ENCODE measurements around the gene ATP6V1G1. TPM values are rescaled to one million over a fixed set of nuclear protein-coding genes. Genes with fewer than 3 reads are reported as not detected.
A peak's percentile ranks its signal among the peaks of the same experiment; 100 is the strongest.

Gene ATP6V1G1
- total and polyA plus RNA-seq, 7 experiments from 2014 or later: 86.2 to 372 (median 133) TPM

DNA sequence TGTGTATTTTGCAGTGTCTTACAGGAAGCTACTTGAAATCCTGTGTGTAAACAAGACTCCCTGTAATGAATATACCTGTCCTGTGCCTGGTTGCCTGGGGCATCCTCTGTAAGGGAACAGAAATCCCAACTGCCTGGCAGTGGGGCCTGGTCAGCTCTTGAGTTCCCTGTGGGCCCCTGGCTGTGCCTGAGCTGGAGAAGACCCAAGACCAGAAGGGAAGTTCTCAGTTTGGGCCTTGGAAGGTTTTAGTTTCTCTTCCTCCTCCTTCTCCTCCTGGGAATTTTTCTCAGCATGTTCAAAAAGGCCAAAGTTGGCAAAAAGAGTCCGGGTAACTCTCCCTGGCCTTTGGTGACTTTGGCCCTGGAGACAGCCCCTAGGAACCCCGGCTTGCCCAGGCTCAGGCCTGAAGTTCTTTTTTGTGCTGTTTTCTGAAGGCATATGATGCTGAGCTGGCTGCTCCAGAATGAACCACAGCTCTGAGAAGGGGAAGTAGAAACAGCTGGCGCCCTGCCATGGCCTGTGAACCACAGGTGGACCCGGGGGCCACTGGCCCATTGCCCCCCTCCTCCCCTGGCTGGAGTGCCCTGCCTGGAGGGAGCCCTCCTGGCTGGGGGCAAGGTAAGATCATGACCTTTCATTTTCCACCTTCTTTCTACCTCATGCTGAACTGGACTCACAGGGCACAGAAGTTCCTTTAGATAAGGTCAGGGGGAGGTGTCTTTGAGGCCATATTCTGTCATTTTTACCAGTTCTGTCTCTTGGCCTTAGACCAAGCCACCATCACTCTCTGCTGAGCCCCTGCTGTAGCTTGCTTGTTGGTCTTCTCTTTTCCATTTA is 29.3 kb downstream of the ATP6V1G1 start:
- no peak overlapping the region for H3K4me3 ChIP-seq (ENCODE audit: low read length)
- Mint-ChIP-seq H3K4me3 (peak overlapping the region; percentile 25 to 78 (median 64)), H3K4me1 (peaks cover 38 to 72% (median 64%) of the 10 kb centered on the region in 7 donors), H3K9me3 (no peaks in the 10 kb centered on the region), H3K27ac (peak overlapping the region; percentile 83 to 95 (median 94)), H3K27me3 (no peaks in the 10 kb centered on the region), H3K36me3 (peaks cover 7 to 41% (median 26%) of the 10 kb centered on the region in 5 donors)
- H3K36me3 ChIP-seq (ENCODE audit: control insufficient read depth in 2 of 3, insufficient read depth in 3 of 3, low read length in 3 of 3): peaks cover 0 to 24% (median 4%) of the 10 kb centered on the region in 3 experiments
- DNase-seq (peak in 1 of 9 donors; percentile 32), ATAC-seq (peak; percentile 74)
- intact Hi-C loops (cut with micrococcal nuclease): no loop called here
- H3K9me3 ChIP-seq (ENCODE audit: control insufficient read depth in 2 of 3, low read length in 3 of 3): no peaks in the 10 kb centered on the region
- no peaks in the 10 kb centered on the region for H3K27me3 ChIP-seq (ENCODE audit: control insufficient read depth in 2 of 2, insufficient read depth in 2 of 2, low read length in 2 of 2)
- ChIA-PET POLR2A (interaction anchor here (0.7 to 20.3 kb wide), 5 partner anchors 8 to 227 kb away, joined by 3 to 329 read pairs (median 3); partner anchors contain the start of gene ATP6V1G1), CTCF (interaction anchor here (0.6 to 2.0 kb wide), 2 partner anchors 24 to 30 kb away, joined by 3 to 10 read pairs; partner anchors contain the start of gene ATP6V1G1)
- peaks cover 13 to 27% of the 10 kb centered on the region in 2 donors for H3K4me1 ChIP-seq (ENCODE audit: control insufficient read depth in 2 of 2, insufficient read depth in 2 of 2, low read length in 2 of 2)
- peak overlapping the region; percentile 58 for H3K27ac ChIP-seq (ENCODE audit: low read depth, low read length)

- Mint-ChIP-seq H3K9me3 (no peaks in the 10 kb centered on the region), H3K27me3 (no peaks in the 10 kb centered on the region), H3K27ac (peak overlapping the region; percentile 86 to 96 (median 90)), H3K4me3 (peak overlapping the region; percentile 75 to 94 (median 84)), H3K36me3 (peaks cover 7 to 44% (median 35%) of the 10 kb centered on the region in 5 donors), H3K4me1 (peaks cover 21 to 50% (median 43%) of the 10 kb centered on the region in 7 donors)
- Histone ChIP-seq H3K27me3 (ENCODE audit: control insufficient read depth in 2 of 2, insufficient read depth in 2 of 2, low read length in 2 of 2) (no peaks in the 10 kb centered on the region), H3K36me3 (ENCODE audit: control insufficient read depth in 2 of 3, insufficient read depth in 3 of 3, low read length in 3 of 3) (peaks cover 0 to 31% (median 4%) of the 10 kb centered on the region in 3 experiments), H3K9me3 (ENCODE audit: control insufficient read depth in 2 of 3, low read length in 3 of 3) (no peaks in the 10 kb centered on the region), H3K4me3 (ENCODE audit: low read length) (peak overlapping the region; percentile 25), H3K27ac (ENCODE audit: low read depth, low read length) (peak overlapping the region; percentile 66), H3K4me1 (ENCODE audit: control insufficient read depth in 2 of 2, insufficient read depth in 2 of 2, low read length in 2 of 2) (peaks cover 2 to 9% of the 10 kb centered on the region in 2 donors)
- intact Hi-C loops (cut with micrococcal nuclease): no loop called here
- ChIA-PET POLR2A (interaction anchor here (0.5 to 20.3 kb wide), 6 partner anchors 16 to 298 kb away, joined by 3 to 329 read pairs (median 4); partner anchors contain the start of gene ATP6V1G1), CTCF (interaction anchor here (1.1 to 2.3 kb wide), 4 partner anchors 9 to 34 kb away, joined by 3 to 13 read pairs (median 8); no protein-coding TSS in a partner anchor)
- DNase-seq: peak in 5 of 9 donors; percentile 17 to 59 (median 35)
- ATAC-seq: peak; percentile 58
Measured at GRCh38 chr9:114619191-114619761, 31.7 kb downstream of the ATP6V1G1 start.

DNA sequence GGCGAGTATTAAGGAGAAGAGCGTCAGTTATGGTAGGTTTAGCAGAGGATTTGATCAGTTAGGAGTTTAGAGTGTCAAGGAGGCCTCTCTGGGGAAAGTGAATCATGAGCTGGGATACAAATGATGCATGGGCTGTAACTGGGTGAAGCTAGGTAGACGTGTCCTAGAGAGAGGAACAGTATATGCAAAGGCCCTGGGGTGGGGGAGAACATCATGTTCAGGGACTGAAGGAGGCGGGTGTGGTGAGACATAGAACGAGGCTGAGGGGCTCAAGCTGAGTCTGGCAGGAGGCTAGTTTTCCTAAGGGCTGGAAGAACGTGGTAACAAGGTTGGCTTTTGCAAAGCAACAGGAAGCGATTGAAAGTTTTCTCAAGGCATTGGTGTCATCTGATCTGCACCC is 34.0 kb downstream of the ATP6V1G1 start:
- peaks cover 0 to 43% (median 4%) of the 10 kb centered on the region in 3 experiments for H3K36me3 ChIP-seq (ENCODE audit: control insufficient read depth in 2 of 3, insufficient read depth in 3 of 3, low read length in 3 of 3)
- Mint-ChIP-seq H3K36me3 (peaks cover 7 to 51% (median 40%) of the 10 kb centered on the region in 5 donors), H3K27me3 (no peaks in the 10 kb centered on the region), H3K9me3 (no peaks in the 10 kb centered on the region), H3K4me1 (peaks cover 12 to 35% (median 31%) of the 10 kb centered on the region in 7 donors), H3K27ac (peak overlapping the region in 4 of 9 donors; percentile 1 to 56 (median 23)), H3K4me3 (no peak overlapping the region)
- H3K4me3 ChIP-seq (ENCODE audit: low read length): no peak overlapping the region
- no peaks in the 10 kb centered on the region for H3K9me3 ChIP-seq (ENCODE audit: control insufficient read depth in 2 of 3, low read length in 3 of 3)
- ChIA-PET CTCF (no interaction called here), POLR2A (interaction anchor here (0.6 to 20.3 kb wide), 4 partner anchors 9 to 50 kb away, joined by 3 to 329 read pairs (median 4); partner anchors contain the start of genes ATP6V1G1 and TMEM268)
- peaks cover 2 to 6% of the 10 kb centered on the region in 2 donors for H3K4me1 ChIP-seq (ENCODE audit: control insufficient read depth in 2 of 2, insufficient read depth in 2 of 2, low read length in 2 of 2)
- ATAC-seq: no peak
- H3K27me3 ChIP-seq (ENCODE audit: control insufficient read depth in 2 of 2, insufficient read depth in 2 of 2, low read length in 2 of 2): no peaks in the 10 kb centered on the region
- no peak overlapping the region for H3K27ac ChIP-seq (ENCODE audit: low read depth, low read length)
- intact Hi-C loops (cut with micrococcal nuclease): no loop called here
- no peak for DNase-seq

DNA sequence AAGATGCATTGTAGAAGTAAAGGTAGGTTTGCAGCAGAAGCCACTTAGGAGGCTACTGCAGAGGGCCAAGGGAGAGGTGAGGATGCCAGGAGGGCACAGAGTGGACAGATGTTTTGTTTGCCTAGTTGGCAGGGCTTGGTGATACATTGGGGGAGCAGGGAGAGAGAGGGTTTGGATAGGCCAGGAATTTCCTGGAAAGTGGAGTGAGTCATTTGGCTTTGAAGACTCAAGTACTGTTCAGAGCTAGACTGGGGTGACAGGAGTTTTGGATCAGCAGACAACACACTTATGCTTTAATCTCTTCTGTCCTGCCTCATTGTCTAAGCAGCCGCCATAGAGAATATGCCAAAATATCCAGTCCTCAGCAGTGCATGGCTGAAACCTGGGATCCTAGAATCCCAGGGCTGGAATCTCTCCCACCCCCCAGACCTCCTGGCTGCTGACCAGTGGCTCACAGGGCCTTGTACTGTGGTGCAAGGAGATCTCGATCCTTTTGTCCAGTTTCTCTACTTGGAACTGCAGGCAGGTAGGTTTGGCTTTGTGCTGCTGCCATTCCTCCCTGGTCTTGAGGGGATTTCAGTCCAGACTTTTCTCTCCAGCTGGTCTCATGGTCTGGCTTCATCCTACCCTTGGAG is 34.5 kb downstream of the ATP6V1G1 start:
- ChIA-PET POLR2A (interaction anchor here (0.6 to 20.3 kb wide), 5 partner anchors 9 to 59 kb away, joined by 3 to 329 read pairs (median 3); partner anchors contain the start of genes ATP6V1G1 and TMEM268), CTCF (no interaction called here)
- H3K4me1 Mint-ChIP-seq: peaks cover 9 to 30% (median 26%) of the 10 kb centered on the region in 7 donors
- Histone ChIP-seq H3K27ac (ENCODE audit: low read depth, low read length) (no peak overlapping the region), H3K27me3 (ENCODE audit: control insufficient read depth in 2 of 2, insufficient read depth in 2 of 2, low read length in 2 of 2) (no peaks in the 10 kb centered on the region), H3K4me1 (ENCODE audit: control insufficient read depth in 2 of 2, insufficient read depth in 2 of 2, low read length in 2 of 2) (peaks cover 0 to 2% of the 10 kb centered on the region in 2 donors), H3K36me3 (ENCODE audit: control insufficient read depth in 2 of 3, insufficient read depth in 3 of 3, low read length in 3 of 3) (peaks cover 0 to 45% (median 4%) of the 10 kb centered on the region in 3 experiments), H3K4me3 (ENCODE audit: low read length) (no peak overlapping the region), H3K9me3 (ENCODE audit: control insufficient read depth in 2 of 3, low read length in 3 of 3) (no peaks in the 10 kb centered on the region)
- no peak overlapping the region for H3K4me3 Mint-ChIP-seq
- H3K9me3 Mint-ChIP-seq: no peaks in the 10 kb centered on the region
- H3K27me3 Mint-ChIP-seq: no peaks in the 10 kb centered on the region
- DNase-seq (no peak), ATAC-seq (no peak)
- H3K27ac Mint-ChIP-seq: peak overlapping the region in 3 of 9 donors; percentile 1 to 56 (median 3)
- H3K36me3 Mint-ChIP-seq: peaks cover 7 to 55% (median 40%) of the 10 kb centered on the region in 5 donors
- intact Hi-C loops (cut with micrococcal nuclease): no loop called here

DNA sequence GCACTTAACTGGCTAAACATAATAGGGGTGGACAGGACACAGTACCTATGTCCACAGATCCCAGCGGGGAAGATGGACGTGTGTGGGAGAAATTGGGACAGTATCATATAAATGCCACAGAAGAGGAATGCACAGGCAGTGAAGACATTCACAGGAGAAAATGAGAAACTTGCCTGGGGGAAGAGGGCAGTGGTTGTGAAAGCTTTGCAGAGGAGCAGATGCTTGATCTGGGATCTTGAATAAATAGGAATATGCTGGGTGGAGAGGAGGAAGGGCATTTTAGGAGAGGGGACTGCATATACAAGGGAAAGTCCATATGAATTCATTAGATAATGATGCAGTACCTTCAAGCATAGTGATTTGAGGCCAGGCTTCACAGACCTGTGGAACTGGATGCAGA is 37.1 kb downstream of the ATP6V1G1 start:
- peaks cover 0 to 54% (median 10%) of the 10 kb centered on the region in 3 experiments for H3K36me3 ChIP-seq (ENCODE audit: control insufficient read depth in 2 of 3, insufficient read depth in 3 of 3, low read length in 3 of 3)
- Mint-ChIP-seq H3K9me3 (no peaks in the 10 kb centered on the region), H3K36me3 (peaks cover 12 to 62% (median 39%) of the 10 kb centered on the region in 5 donors), H3K27me3 (no peaks in the 10 kb centered on the region), H3K27ac (peak overlapping the region in 3 of 9 donors; percentile 29 to 59 (median 45)), H3K4me1 (peaks cover 8 to 15% (median 10%) of the 10 kb centered on the region in 7 donors), H3K4me3 (no peak overlapping the region)
- H3K4me3 ChIP-seq (ENCODE audit: low read length): no peak overlapping the region
- no peaks in the 10 kb centered on the region for H3K27me3 ChIP-seq (ENCODE audit: control insufficient read depth in 2 of 2, insufficient read depth in 2 of 2, low read length in 2 of 2)
- intact Hi-C loops (cut with micrococcal nuclease): loop anchor here in 1 of 2 donors (5.0 kb wide), 1 partner anchor 32 kb away; no protein-coding TSS in a partner anchor
- CTCF ChIA-PET: no interaction called here
- ATAC-seq (no peak), DNase-seq (no peak)
- H3K4me1 ChIP-seq (ENCODE audit: control insufficient read depth in 2 of 2, insufficient read depth in 2 of 2, low read length in 2 of 2): no peaks in the 10 kb centered on the region
- no peak overlapping the region for H3K27ac ChIP-seq (ENCODE audit: low read depth, low read length)
- H3K9me3 ChIP-seq (ENCODE audit: control insufficient read depth in 2 of 3, low read length in 3 of 3): no peaks in the 10 kb centered on the region
- POLR2A ChIA-PET: interaction anchor here (0.5 to 1.4 kb wide), 3 partner anchors 8 to 37 kb away, joined by 3 read pairs; partner anchors contain the start of genes ATP6V1G1 and TMEM268
